Neural progenitor cell (in vitro differentiated cells): Measurements from ENCODE around the gene TEX101. TPM values are rescaled to one million over a fixed set of nuclear protein-coding genes. Genes with fewer than 3 reads are reported as not detected.

Experiments
- DNase-seq: peaks from one replicate; pipeline ENCODE4 v3.0.0-alpha.2; 2016; ENCODE audit warnings: low spot score
- H2AFZ ChIP-seq: fragments of 200-600 bp; sonication (generic); replicated peaks from 2 replicates; pipeline ENCODE4 v1.6.1; 2016; ENCODE audit warnings: antibody characterized with exemption
- H3F3A ChIP-seq: fragments of 200-600 bp; sonication (generic); 2 replicates; pipeline ENCODE4 v1.6.1; 2016; ENCODE audit warnings: antibody characterized with exemption, low read depth
- H3K27ac ChIP-seq: fragments of 200-600 bp; sonication (generic); 2 replicates; pipeline ENCODE4 v1.5.1; 2016; ENCODE audit warnings: mild to moderate bottlenecking
- H3K27me3 ChIP-seq: fragments of 200-600 bp; sonication (generic); 2 replicates; pipeline ENCODE4 v1.6.1; 2016; ENCODE audit warnings: mild to moderate bottlenecking, moderate library complexity
- H3K36me3 ChIP-seq: fragments of 200-600 bp; sonication (generic); 2 replicates; pipeline ENCODE4 v1.5.1; 2016
- H3K4me1 ChIP-seq: fragments of 200-600 bp; sonication (generic); 2 replicates; pipeline ENCODE4 v1.6.1; 2016; ENCODE audit warnings: mixed run types
- H3K4me2 ChIP-seq: fragments of 200-600 bp; sonication (generic); 2 replicates; pipeline ENCODE4 v1.6.1; 2016
- H3K4me3 ChIP-seq: fragments of 200-600 bp; sonication (generic); 2 replicates; pipeline ENCODE4 v1.5.1; 2016
- H3K79me2 ChIP-seq: fragments of 200-600 bp; sonication (generic); 2 replicates; pipeline ENCODE4 v1.6.1; 2016; ENCODE audit warnings: low read depth
- H3K9ac ChIP-seq: fragments of 200-600 bp; sonication (generic); 2 replicates; pipeline ENCODE4 v1.6.1; 2016
- H3K9me3 ChIP-seq: fragments of 200-600 bp; sonication (generic); 2 replicates; pipeline ENCODE4 v1.5.1; 2016; ENCODE audit warnings: low read depth
- H4K20me1 ChIP-seq: fragments of 200-600 bp; sonication (generic); 2 replicates; pipeline ENCODE4 v1.6.1; 2016; ENCODE audit warnings: low read depth
- H3K27ac Mint-ChIP-seq: 3 replicates; pipeline ENCODE4 v1.8.0; 2021; ENCODE audit warnings: mixed read lengths
- H3K27me3 Mint-ChIP-seq: 2 replicates; pipeline ENCODE4 v1.8.0; 2022; ENCODE audit warnings: low read depth, mild to moderate bottlenecking, inconsistent platforms, moderate library complexity, mixed read lengths; ENCODE audit not compliant: insufficient read depth
- H3K36me3 Mint-ChIP-seq: 3 replicates; pipeline ENCODE4 v1.8.0; 2021; ENCODE audit warnings: mixed read lengths
- H3K4me1 Mint-ChIP-seq: 3 replicates; pipeline ENCODE4 v1.8.0; 2021; ENCODE audit warnings: mixed read lengths
- H3K4me3 Mint-ChIP-seq: 3 replicates; pipeline ENCODE4 v1.8.0; 2021; ENCODE audit warnings: mild to moderate bottlenecking, moderate library complexity, mixed read lengths
- H3K9me3 Mint-ChIP-seq: 3 replicates; pipeline ENCODE4 v1.8.0; 2020; ENCODE audit warnings: mixed read lengths
- EZH2 ChIP-seq: fragments of 200-600 bp; sonication (generic); IDR thresholded peaks from 2 replicates; pipeline ENCODE4 v1.6.1; 2017; ENCODE audit warnings: antibody characterized with exemption, mild to moderate bottlenecking, moderate library complexity
- EZH2phosphoT487 ChIP-seq: fragments of 200-600 bp; sonication (generic); IDR thresholded peaks from 2 replicates; pipeline ENCODE4 v1.6.1; 2017; ENCODE audit warnings: antibody characterized with exemption
- total RNA-seq: library from RNA; depleted of rRNA; stranded (reverse); fragments of >200 nt; gene quantifications from 2 replicates; pipeline ENCODE4 v1.2.3, GENCODE V29; 2015; ENCODE audit warnings: low replicate concordance
- TF ChIP-seq, protein P1 (sequence below): fragments of 200-600 bp; sonication (generic); IDR thresholded peaks from 2 replicates; pipeline ENCODE4 v1.5.1; 2017; ENCODE audit warnings: antibody characterized with exemption, mild to moderate bottlenecking

The TEX101 gene
- total RNA-seq, 1 donor from 2014 or later: not detected

DNA sequence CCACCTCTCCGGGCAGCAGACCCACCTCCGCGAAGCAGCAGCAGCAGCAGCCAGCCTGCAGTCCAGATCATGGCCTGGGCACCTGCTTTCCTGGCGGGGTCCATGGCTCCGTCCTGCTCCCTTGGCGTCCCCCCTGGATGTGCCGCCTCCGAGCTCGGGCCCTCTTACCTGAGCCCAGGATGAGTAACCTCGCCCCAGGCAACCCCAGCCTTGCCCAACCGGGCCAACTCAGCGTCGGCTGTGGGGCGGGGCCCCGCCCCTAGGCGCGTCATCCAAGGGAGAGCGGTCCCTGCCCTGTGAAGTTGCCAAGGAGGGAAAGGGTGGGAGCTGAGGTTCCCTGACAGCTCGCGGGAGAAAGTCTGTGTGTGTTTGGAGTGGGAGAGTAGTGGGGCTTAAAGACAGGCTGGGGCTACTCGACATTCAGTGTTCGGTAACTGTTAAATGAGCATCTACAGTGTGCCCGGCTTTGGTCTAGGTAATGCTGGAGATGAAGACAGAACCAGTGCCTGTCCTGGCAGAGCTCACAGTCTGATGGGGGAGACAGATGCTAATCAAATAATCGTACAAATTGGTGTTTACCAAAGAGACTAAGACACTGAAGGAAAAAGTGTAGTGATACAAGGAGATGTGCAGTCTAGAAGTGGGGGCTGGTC, 50.9 kb downstream of the TEX101 start, which contains the start of gene LYPD3:
Gene LYPD3, minus strand, starts transcription at position 141 of the 653 bp plus-strand sequence. Its CDS starts 37 bp downstream, at position 104.
- Mint-ChIP-seq H3K27me3 (peaks cover 31% of the 10 kb centered on the region), H3K9me3 (no peaks in the 10 kb centered on the region), H3K4me3 (peak within 1 kb of the TSS; percentile 93), H3K4me1 (peaks cover 13% of the 10 kb centered on the region), H3K36me3 (no peaks in the 10 kb centered on the region), H3K27ac (no peak within 1 kb of the TSS)
- H3K36me3 ChIP-seq: no peaks in the 10 kb centered on the region
- H3K9ac ChIP-seq: no peak within 1 kb of the TSS
- TF ChIP-seq EZH2phosphoT487: no peak
- H3K27ac ChIP-seq: no peak within 1 kb of the TSS
- no peaks in the 10 kb centered on the region for H3K4me1 ChIP-seq
- H3F3A ChIP-seq: peaks cover 13% of the 10 kb centered on the region
- H3K27me3 ChIP-seq: peaks cover 62% of the 10 kb centered on the region
- peak within 1 kb of the TSS; percentile 97 for H2AFZ ChIP-seq
- H4K20me1 ChIP-seq: no peaks in the 10 kb centered on the region
- peak; percentile 19 for DNase-seq
- no peaks in the 10 kb centered on the region for H3K9me3 ChIP-seq
- H3K4me3 ChIP-seq: peak within 1 kb of the TSS; percentile 77
- peak within 1 kb of the TSS; percentile 67 for H3K4me2 ChIP-seq
- no peaks in the 10 kb centered on the region for H3K79me2 ChIP-seq

DNA sequence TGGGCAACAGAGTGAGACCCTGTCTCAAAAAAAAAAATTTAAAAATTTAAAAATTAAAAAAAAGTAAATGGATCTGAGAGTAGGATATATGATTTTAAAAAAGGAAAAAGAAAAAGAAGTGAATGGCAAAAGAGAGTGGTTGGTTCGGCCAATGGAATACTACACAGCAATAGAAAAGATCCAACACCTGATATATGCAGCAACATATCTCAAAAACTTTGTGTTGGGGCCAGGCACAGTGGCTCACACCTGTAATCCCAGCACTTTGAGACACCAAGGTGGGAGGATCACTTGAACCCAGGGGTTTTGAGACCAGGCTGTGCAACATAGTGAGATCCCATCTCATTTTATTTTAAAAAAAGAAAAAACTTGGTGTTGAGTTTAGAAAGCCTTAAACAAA, 52.1 kb downstream of the TEX101 start:
- H4K20me1 ChIP-seq: no peaks in the 10 kb centered on the region
- H3K27ac ChIP-seq: no peak overlapping the region
- peaks cover 13% of the 10 kb centered on the region for H3F3A ChIP-seq
- no peaks in the 10 kb centered on the region for H3K79me2 ChIP-seq
- H2AFZ ChIP-seq: no peak overlapping the region
- H3K36me3 ChIP-seq: no peaks in the 10 kb centered on the region
- H3K4me2 ChIP-seq: no peak overlapping the region
- H3K27me3 ChIP-seq: peaks cover 50% of the 10 kb centered on the region
- H3K27ac Mint-ChIP-seq: no peak overlapping the region
- no peak overlapping the region for H3K4me3 Mint-ChIP-seq
- DNase-seq: no peak
- H3K4me1 Mint-ChIP-seq: peaks cover 13% of the 10 kb centered on the region
- no peaks in the 10 kb centered on the region for H3K4me1 ChIP-seq
- H3K4me3 ChIP-seq: no peak overlapping the region
- no peak overlapping the region for H3K9ac ChIP-seq
- no peaks in the 10 kb centered on the region for H3K9me3 Mint-ChIP-seq
- peaks cover 23% of the 10 kb centered on the region for H3K27me3 Mint-ChIP-seq
- H3K36me3 Mint-ChIP-seq: no peaks in the 10 kb centered on the region
- TF ChIP-seq, protein P1, sequence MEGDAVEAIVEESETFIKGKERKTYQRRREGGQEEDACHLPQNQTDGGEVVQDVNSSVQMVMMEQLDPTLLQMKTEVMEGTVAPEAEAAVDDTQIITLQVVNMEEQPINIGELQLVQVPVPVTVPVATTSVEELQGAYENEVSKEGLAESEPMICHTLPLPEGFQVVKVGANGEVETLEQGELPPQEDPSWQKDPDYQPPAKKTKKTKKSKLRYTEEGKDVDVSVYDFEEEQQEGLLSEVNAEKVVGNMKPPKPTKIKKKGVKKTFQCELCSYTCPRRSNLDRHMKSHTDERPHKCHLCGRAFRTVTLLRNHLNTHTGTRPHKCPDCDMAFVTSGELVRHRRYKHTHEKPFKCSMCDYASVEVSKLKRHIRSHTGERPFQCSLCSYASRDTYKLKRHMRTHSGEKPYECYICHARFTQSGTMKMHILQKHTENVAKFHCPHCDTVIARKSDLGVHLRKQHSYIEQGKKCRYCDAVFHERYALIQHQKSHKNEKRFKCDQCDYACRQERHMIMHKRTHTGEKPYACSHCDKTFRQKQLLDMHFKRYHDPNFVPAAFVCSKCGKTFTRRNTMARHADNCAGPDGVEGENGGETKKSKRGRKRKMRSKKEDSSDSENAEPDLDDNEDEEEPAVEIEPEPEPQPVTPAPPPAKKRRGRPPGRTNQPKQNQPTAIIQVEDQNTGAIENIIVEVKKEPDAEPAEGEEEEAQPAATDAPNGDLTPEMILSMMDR: no peak
- TF ChIP-seq EZH2 (no peak), EZH2phosphoT487 (no peak)
- no peaks in the 10 kb centered on the region for H3K9me3 ChIP-seq

DNA sequence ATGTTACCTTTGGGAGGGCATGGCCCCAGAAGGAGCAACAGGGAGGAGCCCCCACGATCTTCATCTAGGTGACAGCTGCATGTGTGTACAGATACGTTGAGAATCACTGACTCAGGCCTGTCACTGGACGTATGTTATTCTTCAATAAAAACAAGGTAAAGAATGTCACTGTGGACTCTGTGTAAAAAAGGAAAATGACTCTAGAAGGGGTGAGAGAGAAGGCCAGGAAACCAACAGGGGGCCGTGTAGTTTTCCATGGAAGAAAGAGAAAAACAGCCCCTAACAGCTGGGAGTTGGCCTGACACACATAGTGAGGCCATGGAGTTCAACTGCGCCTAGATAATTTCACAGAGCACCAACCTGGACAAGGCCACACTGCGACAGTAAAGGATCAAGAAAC, 52.6 kb downstream of the TEX101 start:
- Histone ChIP-seq H3K27ac (no peak overlapping the region), H3K9me3 (no peaks in the 10 kb centered on the region), H3K9ac (no peak overlapping the region), H3K79me2 (no peaks in the 10 kb centered on the region), H3K27me3 (peaks cover 45% of the 10 kb centered on the region), H3K4me1 (no peaks in the 10 kb centered on the region), H2AFZ (no peak overlapping the region), H3K4me3 (no peak overlapping the region), H3K36me3 (no peaks in the 10 kb centered on the region), H4K20me1 (no peaks in the 10 kb centered on the region), H3F3A (peaks cover 13% of the 10 kb centered on the region), H3K4me2 (no peak overlapping the region)
- no peak for DNase-seq
- Mint-ChIP-seq H3K4me1 (peaks cover 13% of the 10 kb centered on the region), H3K27ac (no peak overlapping the region), H3K36me3 (no peaks in the 10 kb centered on the region), H3K4me3 (no peak overlapping the region), H3K27me3 (peaks cover 26% of the 10 kb centered on the region), H3K9me3 (no peaks in the 10 kb centered on the region)
- TF ChIP-seq, protein P1: no peak
- TF ChIP-seq EZH2 (no peak), EZH2phosphoT487 (no peak)

DNA sequence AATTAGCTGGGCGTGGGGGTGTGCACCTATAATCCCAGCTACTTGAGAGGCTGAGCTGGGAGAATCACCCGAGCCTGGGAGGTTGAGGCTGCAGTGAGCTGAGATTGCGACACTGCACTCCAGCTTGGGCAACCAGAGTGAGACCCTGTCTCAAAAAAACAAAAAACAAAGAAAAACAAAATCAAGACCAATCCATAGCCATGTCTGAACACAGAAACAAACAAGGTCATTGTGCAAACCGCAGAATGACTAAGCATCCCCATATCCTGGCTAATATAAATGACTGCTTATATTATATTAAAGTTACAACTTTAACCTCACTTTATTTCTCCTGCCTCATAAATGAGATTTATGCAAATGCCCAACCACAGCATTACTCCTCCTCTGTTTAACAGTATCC, 53.0 kb downstream of the TEX101 start:
- DNase-seq: no peak
- Mint-ChIP-seq H3K27me3 (peaks cover 26% of the 10 kb centered on the region), H3K4me3 (no peak overlapping the region), H3K4me1 (peaks cover 13% of the 10 kb centered on the region), H3K36me3 (no peaks in the 10 kb centered on the region), H3K9me3 (no peaks in the 10 kb centered on the region), H3K27ac (no peak overlapping the region)
- Histone ChIP-seq H3K4me1 (no peaks in the 10 kb centered on the region), H3K4me2 (no peak overlapping the region), H3K9me3 (no peaks in the 10 kb centered on the region), H3K79me2 (no peaks in the 10 kb centered on the region), H3K36me3 (no peaks in the 10 kb centered on the region), H3K4me3 (no peak overlapping the region), H4K20me1 (no peaks in the 10 kb centered on the region), H2AFZ (no peak overlapping the region), H3K27ac (no peak overlapping the region), H3F3A (peaks cover 12% of the 10 kb centered on the region), H3K27me3 (peaks cover 40% of the 10 kb centered on the region), H3K9ac (no peak overlapping the region)
- TF ChIP-seq, protein P1: no peak
- TF ChIP-seq EZH2phosphoT487 (no peak), EZH2 (no peak)
